GM15510 (cell line): Measurements from ENCODE around the gene NFKBIE.

ENCODE experiments used
- POLR2A ChIP-seq: IDR thresholded peaks from 3 replicates; pipeline ENCODE4 v1.6.1; 2011; ENCODE audit warnings: borderline replicate concordance; ENCODE audit not compliant: insufficient read length; ENCODE audit errors: extremely low read depth

NFKBIE gene

GRCh38 chr6:44237021-44237812, 28.1 kb downstream of the NFKBIE start:
- TF ChIP-seq POLR2A: no peak

GRCh38 chr6:44235891-44236516, 29.3 kb downstream of the NFKBIE start:
- TF ChIP-seq POLR2A: no peak

- no peak for TF ChIP-seq POLR2A
Observed at GRCh38 chr6:44235269-44235668, 30.1 kb downstream of the NFKBIE start.

GRCh38 chr6:44234101-44235025, 31.0 kb downstream of the NFKBIE start:
- no peak for TF ChIP-seq POLR2A

GRCh38 chr6:44233567-44234100, 31.7 kb downstream of the NFKBIE start:
- no peak for TF ChIP-seq POLR2A

GRCh38 chr6:44232676-44233566, 32.4 kb downstream of the NFKBIE start:
- no peak for TF ChIP-seq POLR2A

GRCh38 chr6:44230034-44230675, 35.2 kb downstream of the NFKBIE start:
- no peak for TF ChIP-seq POLR2A

- TF ChIP-seq POLR2A: no peak
Observed at GRCh38 chr6:44229376-44230033, 35.8 kb downstream of the NFKBIE start.

- no peak for TF ChIP-seq POLR2A
Observed at GRCh38 chr6:44228836-44229235, 36.5 kb downstream of the NFKBIE start.

GRCh38 chr6:44228433-44228832, 36.9 kb downstream of the NFKBIE start:
- no peak for TF ChIP-seq POLR2A

GRCh38 chr6:44228031-44228430, 37.3 kb downstream of the NFKBIE start:
- TF ChIP-seq POLR2A: no peak

- no peak for TF ChIP-seq POLR2A
Observed at GRCh38 chr6:44227148-44227793, 38.1 kb downstream of the NFKBIE start.
